Activated naive CD8-positive, alpha-beta T cell treated with anti-CD3 and anti-CD28 coated beads for 36 hours (primary cell): Measurements from ENCODE around the gene SLC25A5. TPM values are rescaled to one million over a fixed set of nuclear protein-coding genes. Genes with fewer than 3 reads are reported as not detected.

ENCODE experiments used
- DNase-seq: peaks from one replicate; pipeline ENCODE4 v3.0.0; 2021
- H3K27ac Mint-ChIP-seq: one replicate; pipeline ENCODE4 v1.8.0; 2022; ENCODE audit warnings: mild to moderate bottlenecking, moderate library complexity, mixed read lengths
- H3K27me3 Mint-ChIP-seq: one replicate; pipeline ENCODE4 v1.8.0; 2022; ENCODE audit warnings: mild to moderate bottlenecking, mixed read lengths
- H3K36me3 Mint-ChIP-seq: one replicate; pipeline ENCODE4 v1.8.0; 2021; ENCODE audit warnings: mild to moderate bottlenecking, mixed read lengths
- H3K4me1 Mint-ChIP-seq: one replicate; pipeline ENCODE4 v1.8.0; 2021; ENCODE audit warnings: mixed read lengths
- H3K4me3 Mint-ChIP-seq: one replicate; pipeline ENCODE4 v1.8.0; 2022; ENCODE audit warnings: mild to moderate bottlenecking, moderate library complexity, mixed read lengths
- H3K9me3 Mint-ChIP-seq: one replicate; pipeline ENCODE4 v1.8.0; 2022; ENCODE audit warnings: mixed read lengths
- total RNA-seq, 2 experiments: library from RNA; stranded (reverse); gene quantifications; one replicate each; pipeline ENCODE4 v1.2.3, GENCODE V29; 2021

Gene SLC25A5
- total RNA-seq, 2 experiments from 2014 or later: 794 to 829 TPM

GRCh38 chrX:119512146-119512800 lies 44.0 kb downstream of the SLC25A5 start:
- Mint-ChIP-seq H3K36me3 (no peaks in the 10 kb centered on the region), H3K4me1 (peaks cover 4% of the 10 kb centered on the region), H3K4me3 (no peak overlapping the region), H3K9me3 (no peaks in the 10 kb centered on the region), H3K27me3 (no peaks in the 10 kb centered on the region), H3K27ac (no peak overlapping the region)
- DNase-seq: no peak

GRCh38 chrX:119516157-119516702 lies 48.0 kb downstream of the SLC25A5 start:
- H3K4me1 Mint-ChIP-seq: peaks cover 4% of the 10 kb centered on the region
- no peak overlapping the region for H3K27ac Mint-ChIP-seq
- H3K9me3 Mint-ChIP-seq: no peaks in the 10 kb centered on the region
- H3K4me3 Mint-ChIP-seq: no peak overlapping the region
- no peaks in the 10 kb centered on the region for H3K27me3 Mint-ChIP-seq
- peak; percentile 5 for DNase-seq
- no peaks in the 10 kb centered on the region for H3K36me3 Mint-ChIP-seq

DNA sequence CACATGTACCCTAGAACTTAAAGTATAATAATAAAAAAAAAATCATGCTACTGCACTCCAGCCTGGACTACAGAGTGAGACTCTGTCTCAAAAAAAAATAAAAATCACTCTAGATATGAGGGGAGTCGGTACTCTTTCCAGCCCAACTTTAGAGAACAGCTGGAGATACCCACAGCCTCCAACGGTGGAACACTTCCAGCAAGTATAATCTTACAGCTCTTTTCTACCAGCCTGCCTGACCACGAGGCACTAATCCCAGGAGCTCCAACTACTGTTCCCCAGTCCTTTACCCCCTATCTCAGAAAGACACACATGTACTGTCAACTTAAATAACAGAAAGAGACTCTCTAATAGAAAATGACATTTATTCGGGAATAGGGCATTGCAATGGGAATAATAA lies 50.1 kb downstream of the SLC25A5 start:
- H3K36me3 Mint-ChIP-seq: no peaks in the 10 kb centered on the region
- H3K9me3 Mint-ChIP-seq: no peaks in the 10 kb centered on the region
- no peak overlapping the region for H3K4me3 Mint-ChIP-seq
- H3K27me3 Mint-ChIP-seq: no peaks in the 10 kb centered on the region
- DNase-seq: no peak
- H3K27ac Mint-ChIP-seq: no peak overlapping the region
- H3K4me1 Mint-ChIP-seq: peaks cover 4% of the 10 kb centered on the region

Other genes with a start within 250 kb of the SLC25A5 start
- 10 to 100 TPM; 48.2 to 49.3 TPM for gene PGRMC1, start 232.2 kb upstream of the SLC25A5 start, total RNA-seq
- 1 to 10 TPM; 4.9 to 5.9 TPM for gene SLC25A43, start 69.1 kb upstream of the SLC25A5 start, total RNA-seq
- 10 to 100 TPM; 23.5 to 27.4 TPM for gene STEEP1, start 97.0 kb downstream of the SLC25A5 start, total RNA-seq
- gene UBE2A, start 106.1 kb downstream of the SLC25A5 start, total RNA-seq: 10 to 100 TPM; 54.7 to 60.3 TPM
- 10 to 100 TPM; 29.8 to 30.9 TPM for gene NKRF, start 138.0 kb downstream of the SLC25A5 start, total RNA-seq
- 100 to 1,000 TPM; 187 to 202 TPM for gene SEPTIN6, start 224.7 kb downstream of the SLC25A5 start, total RNA-seq